CMK (cell line): Measurements from ENCODE around the gene KLHL8.
A peak's percentile ranks its signal among the peaks of the same experiment; 100 is the strongest.
"Not testable (repeated sequence)": the region's sequence is repeated elsewhere in the genome, so short reads cannot be mapped to it uniquely, and the experiment has no call there.

Experiments used
- DNase-seq: peaks from one replicate; pipeline ENCODE4 v3.0.0-alpha.2; 2010; ENCODE audit warnings: low read depth

KLHL8 gene

DNA sequence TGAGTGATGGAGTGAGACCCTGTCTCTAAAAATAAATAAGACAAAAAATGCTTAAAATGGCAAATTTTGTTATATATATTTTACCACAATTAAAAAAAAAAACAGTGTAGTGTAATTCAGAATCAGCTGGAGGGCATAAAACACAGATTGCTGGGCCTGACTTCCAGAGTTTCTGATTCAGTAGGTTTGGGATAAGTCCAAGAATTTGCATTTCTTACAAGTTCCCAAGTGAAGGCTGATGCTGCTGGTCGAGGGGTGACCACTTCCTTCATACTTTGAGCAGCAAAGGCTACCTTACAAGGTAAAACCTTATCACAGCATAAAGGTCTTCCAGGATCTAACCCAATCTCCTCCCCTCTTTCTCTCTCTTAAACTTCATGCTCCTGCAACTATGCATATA, 40.7 kb downstream of the KLHL8 start:
- no peak for DNase-seq

DNA sequence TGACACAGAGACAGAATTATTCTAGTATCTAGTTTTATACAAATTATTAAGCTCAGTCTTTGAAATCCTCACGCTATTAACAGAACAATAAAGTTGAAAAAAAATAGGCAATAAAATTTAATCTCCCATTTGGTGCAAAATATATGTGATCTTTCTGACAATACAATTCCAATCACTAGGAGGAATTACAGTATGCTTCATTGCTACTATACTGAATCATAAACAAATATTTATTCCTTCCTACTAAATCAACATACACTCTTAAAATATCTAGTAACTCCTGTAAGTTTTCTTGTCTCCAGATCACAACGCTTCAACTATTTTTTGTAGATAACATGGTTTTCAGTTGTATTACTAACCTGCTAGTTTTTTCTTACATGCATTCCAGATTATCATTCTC, 45.7 kb downstream of the KLHL8 start:
- no peak for DNase-seq

DNA sequence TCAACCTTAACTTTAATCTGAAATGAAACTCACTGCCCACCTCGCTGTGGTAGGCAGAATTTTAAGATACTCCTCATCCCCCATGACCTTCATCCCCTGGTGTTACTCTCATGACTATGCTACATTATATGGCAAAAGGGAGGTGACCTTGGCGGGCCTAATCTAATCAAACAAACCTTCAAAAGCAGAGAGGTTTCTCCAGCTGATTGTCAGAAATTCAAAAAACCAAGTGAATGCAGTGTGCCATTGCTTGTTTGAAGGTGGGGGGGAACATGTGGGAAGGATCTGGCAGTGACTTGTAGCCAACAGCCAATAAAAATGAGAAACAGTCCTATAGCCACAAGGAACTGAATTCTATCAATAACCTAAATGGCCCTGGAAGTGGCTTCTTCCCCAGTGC, 48.5 kb downstream of the KLHL8 start:
- DNase-seq: no peak

- DNase-seq: no peak
These were observed 54.0 kb downstream of the KLHL8 start for GRCh38 chr4:87166296-87166854.

- DNase-seq: no peak
These were observed 54.5 kb downstream of the KLHL8 start for GRCh38 chr4:87165892-87166291.

GRCh38 chr4:87153078-87153870, 67.1 kb downstream of the KLHL8 start:
- DNase-seq: no peak

GRCh38 chr4:87152310-87153041, 67.9 kb downstream of the KLHL8 start:
- DNase-seq: no peak

DNA sequence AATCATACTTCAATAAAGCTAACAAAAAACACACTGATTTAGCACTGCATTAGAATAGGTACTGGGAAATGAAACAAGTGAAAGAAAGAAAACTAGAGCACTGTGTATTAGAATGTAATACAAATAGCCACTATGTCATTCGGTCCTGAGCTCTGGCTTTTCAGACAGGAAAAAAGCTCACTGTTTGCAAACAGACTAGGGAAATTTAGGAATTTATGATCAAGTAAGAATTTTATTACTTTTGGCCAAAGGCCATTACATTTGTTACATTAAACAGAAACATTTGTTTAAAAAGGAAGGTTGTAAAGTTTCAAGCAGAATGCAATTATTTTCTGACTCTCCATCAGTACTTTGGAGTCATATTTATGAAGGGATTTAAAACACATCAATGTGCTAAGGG, 68.7 kb downstream of the KLHL8 start:
- no peak for DNase-seq

DNA sequence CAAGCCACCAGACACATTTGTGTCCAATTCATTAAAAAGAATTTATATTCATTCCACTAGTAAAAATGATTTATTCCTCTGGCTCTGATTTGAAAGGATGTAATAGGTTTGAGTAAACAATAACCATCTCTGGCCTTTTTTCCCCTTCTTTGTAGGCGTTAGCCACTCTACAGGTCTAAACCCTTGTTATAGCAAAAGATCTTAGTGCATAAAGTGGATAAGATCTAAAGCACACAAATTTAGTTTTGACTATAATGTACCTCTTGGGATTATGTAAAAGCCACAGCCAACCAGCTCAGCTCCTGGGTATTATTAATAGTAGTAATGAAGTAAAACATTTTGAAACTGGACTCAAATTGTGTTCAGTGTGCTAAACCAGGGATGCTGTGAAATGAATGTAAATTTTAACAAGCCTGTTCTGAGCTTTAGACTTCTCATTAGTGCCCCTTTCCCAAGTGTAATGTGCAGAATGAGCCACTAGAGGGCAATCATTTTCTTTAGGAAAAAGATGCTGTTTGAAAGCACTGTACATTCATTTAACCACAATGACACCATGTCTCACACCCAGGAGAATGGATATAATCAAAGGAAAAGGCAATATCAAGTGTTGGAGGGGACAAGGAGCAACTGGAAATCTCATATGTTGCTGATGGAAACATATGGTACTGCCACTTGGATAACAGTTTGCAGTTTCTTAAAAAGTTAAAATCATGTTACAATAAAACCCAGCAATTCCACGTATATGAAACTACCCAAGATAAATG, 69.7 kb downstream of the KLHL8 start:
- peak; percentile 32 for DNase-seq

DNA sequence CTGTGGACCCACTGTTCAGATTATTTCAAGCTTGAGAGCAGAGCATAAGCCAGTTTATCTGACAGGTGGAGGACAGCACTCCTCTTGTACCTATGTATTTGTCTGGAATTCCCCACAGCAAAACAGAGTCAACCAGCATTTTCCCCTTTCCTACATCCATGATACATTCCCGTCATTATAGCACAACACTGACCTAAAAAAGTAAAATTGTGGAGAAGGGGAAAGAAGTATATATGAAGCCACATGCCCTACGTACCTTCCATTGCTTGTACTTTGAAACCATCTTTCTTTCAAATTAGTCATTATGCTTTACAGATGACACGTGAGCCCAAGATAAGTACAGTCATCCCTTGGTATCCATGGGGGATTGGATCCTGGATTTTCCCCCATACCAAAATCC, 73.3 kb downstream of the KLHL8 start:
- DNase-seq: no peak

GRCh38 chr4:87145934-87146333, 74.5 kb downstream of the KLHL8 start:
- not testable (repeated sequence) for DNase-seq

- no peak for DNase-seq
These were observed 76.1 kb downstream of the KLHL8 start for GRCh38 chr4:87144356-87144755.

- DNase-seq: no peak
These were observed 79.0 kb downstream of the KLHL8 start for GRCh38 chr4:87141428-87141827.

- DNase-seq: no peak
These were observed 86.3 kb downstream of the KLHL8 start for GRCh38 chr4:87134122-87134521.

- no peak for DNase-seq
These were observed 87.2 kb downstream of the KLHL8 start for GRCh38 chr4:87133183-87133582.

DNA sequence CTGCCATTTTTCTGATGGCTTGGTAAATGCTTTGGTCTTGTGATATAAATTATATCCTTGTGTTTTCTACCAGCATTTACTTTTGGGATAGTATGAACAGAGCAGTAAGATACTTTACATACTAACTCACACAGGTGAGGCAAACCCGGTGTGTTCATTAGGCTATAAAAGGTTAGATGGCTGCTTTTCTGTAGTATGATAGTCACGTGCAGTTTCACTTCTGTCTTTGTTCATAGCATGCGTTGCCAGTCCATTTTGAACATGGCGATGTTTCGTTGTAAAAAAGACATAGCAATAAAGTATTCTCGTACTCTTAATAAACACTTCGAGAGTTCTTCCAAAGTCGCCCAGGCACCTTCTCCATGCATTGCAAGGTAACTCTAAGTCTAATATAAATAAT, 88.4 kb downstream of the KLHL8 start:
- no peak for DNase-seq

GRCh38 chr4:87130985-87131703, 89.3 kb downstream of the KLHL8 start:
- no peak for DNase-seq

GRCh38 chr4:87129681-87130080, 90.7 kb downstream of the KLHL8 start:
- DNase-seq: no peak

- DNase-seq: no peak
These were observed 92.3 kb downstream of the KLHL8 start for GRCh38 chr4:87128006-87128705.

GRCh38 chr4:87126056-87126455, 94.4 kb downstream of the KLHL8 start:
- DNase-seq: no peak

DNA sequence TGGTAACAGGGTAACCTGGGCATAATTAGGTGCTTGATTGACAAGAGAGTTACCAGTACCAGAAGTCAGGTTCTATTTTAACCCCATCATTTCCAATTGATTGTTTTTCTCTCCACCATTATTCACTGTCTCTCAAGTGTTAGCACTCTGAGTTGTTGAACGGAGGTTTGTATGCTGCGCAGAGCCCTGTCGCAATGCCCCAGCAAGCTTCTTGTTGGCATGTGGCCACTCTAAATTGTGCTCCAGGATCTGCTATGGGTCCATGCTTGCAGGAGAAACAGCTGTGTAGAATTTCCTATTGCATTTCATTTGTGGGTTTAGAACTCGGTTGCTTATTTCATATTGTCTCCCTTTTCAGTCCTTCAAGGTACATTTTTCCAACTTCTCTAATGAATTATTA, 98.2 kb downstream of the KLHL8 start:
- no peak for DNase-seq
